HCT116 (cell line): ENCODE measurements around the gene RNF212. TPM values are rescaled to one million over a fixed set of nuclear protein-coding genes. Genes with fewer than 3 reads are reported as not detected.

Experiments
- ATAC-seq: fragments of 200-7000 bp; cut with Tn5 transposase; 2 replicates; pipeline ENCODE4 v1.9.1; 2020; ENCODE audit warnings: mild to moderate bottlenecking, moderate library complexity
- BruUV-seq: library from RNA; stranded (reverse); fragments of 400-500 nt; replicated peaks from 2 replicates; lab custom pipeline; 2021; lab: Mats Ljungman, UMichigan
- CTCF ChIA-PET: fragments of 300-600 bp; sonication (Branson Sonifier 250); formaldehyde crosslinking; loops from one replicate; lab custom pipeline; 2021; ENCODE audit warnings: antibody characterized with exemption; lab: Charles Lee
- POLR2A ChIA-PET: fragments of 300-600, 350-600 bp; sonication (Branson Sonifier 250); formaldehyde crosslinking; loops from one replicate; lab custom pipeline; 2021; ENCODE audit warnings: antibody characterized with exemption; lab: Charles Lee
- RAD21 ChIA-PET, 2 experiments: fragments of 300-600 bp; sonication (Branson Sonifier 250); formaldehyde crosslinking; loops; one replicate each; lab custom pipeline; 2023; ENCODE audit warnings: low total read pairs in 2 of 2; ENCODE audit not compliant: uncharacterized antibody in 2 of 2, unreplicated experiment in 2 of 2, low non-redundant PET in 1 of 2; lab: Charles Lee
- DNase-seq: peaks from one replicate; pipeline ENCODE4 v3.0.0-alpha.2; 2010; ENCODE audit warnings: low read depth, low spot score
- H2AFZ ChIP-seq: fragments of 200-600 bp; shearing (Covaris generic), sonication (generic); 2 replicates; pipeline ENCODE4 v1.6.1; 2017; ENCODE audit warnings: low read depth, mixed run types, mixed read lengths, antibody characterized with exemption, low read length; ENCODE audit not compliant: poor library complexity, severe bottlenecking
- H3K27ac ChIP-seq: 2 replicates; pipeline ENCODE4 v1.5.1; 2012; ENCODE audit warnings: low read depth, low read length
- H3K27me3 ChIP-seq: fragments of 200-600 bp; sonication (generic); 2 replicates; pipeline ENCODE4 v1.6.1; 2016; ENCODE audit warnings: mixed run types, low read length, mixed read lengths; ENCODE audit not compliant: insufficient read depth
- H3K36me3 ChIP-seq, 2 experiments: fragments of 200-500 bp in 1 of 2; fragments of 200-600 bp in 1 of 2; sonication (Bioruptor generic) in 1 of 2; sonication (generic) in 1 of 2; 2 replicates each; pipeline versions ENCODE4 v1.5.1 to v1.6.1; 2014 to 2016; ENCODE audit warnings: low read length in 2 of 2, inconsistent platforms in 1 of 2, mixed read lengths in 1 of 2, mixed run types in 1 of 2; ENCODE audit not compliant: insufficient read depth in 2 of 2, control insufficient read depth in 1 of 2
- H3K4me1 ChIP-seq, 2 experiments: fragments of 200-600 bp in 1 of 2; sonication (generic) in 1 of 2; 2 replicates each; pipeline versions ENCODE4 v1.5.1 to v1.6.1; 2012 to 2017; ENCODE audit warnings: low read length in 2 of 2, inconsistent platforms in 1 of 2, mild to moderate bottlenecking in 1 of 2, mixed read lengths in 1 of 2, mixed run types in 1 of 2, moderate library complexity in 1 of 2; ENCODE audit not compliant: insufficient read depth in 2 of 2, control insufficient read depth in 1 of 2
- H3K4me2 ChIP-seq: fragments of 200-600 bp; sonication (generic); 2 replicates; pipeline ENCODE4 v1.6.1; 2017; ENCODE audit warnings: mixed run types, low read length, mixed read lengths
- H3K4me3 ChIP-seq, 2 experiments: fragments of 200-600 bp in 1 of 2; sonication (generic) in 1 of 2; replicated peaks in 1 of 2; 2 replicates each; pipeline ENCODE4 v1.5.1; 2011 to 2016; ENCODE audit warnings: low read length in 2 of 2, control low read depth in 1 of 2, low read depth in 1 of 2, mild to moderate bottlenecking in 1 of 2, mixed read lengths in 1 of 2, mixed run types in 1 of 2
- H3K79me2 ChIP-seq: fragments of 200-600 bp; sonication (generic); 2 replicates; pipeline ENCODE4 v1.6.1; 2017; ENCODE audit warnings: mild to moderate bottlenecking, mixed run types, low read length, moderate library complexity, mixed read lengths; ENCODE audit not compliant: insufficient read depth
- H3K9ac ChIP-seq: fragments of 200-600 bp; sonication (generic); 2 replicates; pipeline ENCODE4 v1.6.1; 2016; ENCODE audit warnings: low read length, mixed read lengths
- H3K9me2 ChIP-seq: fragments of 200-600 bp; sonication (generic), shearing (Covaris generic); 2 replicates; pipeline ENCODE4 v1.6.1; 2017; ENCODE audit warnings: mixed run types, mild to moderate bottlenecking, moderate library complexity; ENCODE audit not compliant: insufficient read depth
- H3K9me3 ChIP-seq, 2 experiments: fragments of 200-500 bp in 1 of 2; fragments of 200-600 bp in 1 of 2; sonication (Bioruptor generic) in 1 of 2; sonication (generic) in 1 of 2; 2 replicates each; pipeline ENCODE4 v1.6.1; 2014 to 2017; ENCODE audit warnings: low read length in 2 of 2, mixed read lengths in 2 of 2, inconsistent platforms in 1 of 2, low read depth in 1 of 2, mild to moderate bottlenecking in 1 of 2, mixed run types in 1 of 2, moderate library complexity in 1 of 2; ENCODE audit not compliant: control insufficient read depth in 1 of 2, insufficient read depth in 1 of 2
- H4K20me1 ChIP-seq: fragments of 200-600 bp; sonication (generic), shearing (Covaris generic); 2 replicates; pipeline ENCODE4 v1.6.1; 2017; ENCODE audit warnings: mixed run types, mild to moderate bottlenecking, moderate library complexity; ENCODE audit not compliant: insufficient read depth
- ATF3 ChIP-seq: IDR thresholded peaks from 2 replicates; pipeline ENCODE4 v1.6.1; 2012
- CEBPB ChIP-seq: IDR thresholded peaks from 2 replicates; pipeline ENCODE4 v1.6.1; 2012; ENCODE audit warnings: low read depth
- EGR1 ChIP-seq: IDR thresholded peaks from 2 replicates; pipeline ENCODE4 v1.6.1; 2012; ENCODE audit warnings: low read depth
- ELF1 ChIP-seq: IDR thresholded peaks from 2 replicates; pipeline ENCODE4 v1.6.1; 2012; ENCODE audit warnings: low read depth, borderline replicate concordance
- EZH2phosphoT487 ChIP-seq: fragments of 200-600 bp; IDR thresholded peaks from 2 replicates; pipeline ENCODE4 v1.6.1; 2018; ENCODE audit warnings: antibody characterized with exemption, borderline replicate concordance
- FOSL1 ChIP-seq: IDR thresholded peaks from 2 replicates; pipeline ENCODE4 v1.6.1; 2012; ENCODE audit warnings: low read depth
- JUND ChIP-seq: IDR thresholded peaks from 2 replicates; pipeline ENCODE4 v1.6.1; 2012
- POLR2A ChIP-seq: IDR thresholded peaks from 2 replicates; pipeline ENCODE4 v1.7.0; 2011; ENCODE audit warnings: borderline replicate concordance; ENCODE audit not compliant: insufficient read depth, insufficient read length; ENCODE audit errors: extremely low read depth
- POLR2AphosphoS5 ChIP-seq: IDR thresholded peaks from 2 replicates; pipeline ENCODE4 v1.6.1; 2011; ENCODE audit warnings: mild to moderate bottlenecking, low read depth, low read length, moderate library complexity
- REST ChIP-seq: IDR thresholded peaks from 2 replicates; pipeline ENCODE4 v1.6.1; 2012; ENCODE audit warnings: low read depth
- SIN3A ChIP-seq: IDR thresholded peaks from 2 replicates; pipeline ENCODE4 v1.6.1; 2012; ENCODE audit warnings: low read depth
- SP1 ChIP-seq: IDR thresholded peaks from 2 replicates; pipeline ENCODE4 v1.6.1; 2012; ENCODE audit warnings: low read depth
- YY1 ChIP-seq: IDR thresholded peaks from 2 replicates; pipeline ENCODE4 v1.6.1; 2011; ENCODE audit warnings: low read length, low read depth, moderate library complexity, mild to moderate bottlenecking; ENCODE audit not compliant: insufficient replicate concordance; ENCODE audit errors: extremely low read depth
- ZBTB33 ChIP-seq: IDR thresholded peaks from 2 replicates; pipeline ENCODE4 v1.6.1; 2011; ENCODE audit warnings: mild to moderate bottlenecking, low read length, moderate library complexity; ENCODE audit not compliant: insufficient replicate concordance; ENCODE audit errors: extremely low read depth
- ZFX ChIP-seq: fragments of 450-650 bp; IDR thresholded peaks from 2 replicates; pipeline ENCODE4 v1.6.1; 2017
- intact Hi-C: fragments of 100-400 bp; cut with micrococcal nuclease; formaldehyde crosslinking; loops from 2 replicates; pipeline ENCODE4 v1.10.0; 2022
- total RNA-seq: library from RNA; stranded (reverse); gene quantifications from one replicate; pipeline ENCODE4 v1.2.1, GENCODE V29; 2021; ENCODE audit not compliant: unreplicated experiment

Gene RNF212
- total RNA-seq, 1 experiment from 2014 or later: not detected

GRCh38 chr4:1112174-1112820 is 1.1 kb downstream of the RNF212 start:
- no peak overlapping the region for H3K9ac ChIP-seq
- intact Hi-C loops: no loop called here
- no peak for ATAC-seq
- RAD21 ChIA-PET: no interaction called here
- H3K27ac ChIP-seq: no peak overlapping the region
- no TSS peak for BruUV-seq
- H3K4me3 ChIP-seq: no peak overlapping the region
- no peak overlapping the region for H3K4me2 ChIP-seq
- no peaks in the 10 kb centered on the region for H3K79me2 ChIP-seq
- no peaks in the 10 kb centered on the region for H3K36me3 ChIP-seq
- no peaks in the 10 kb centered on the region for H3K9me3 ChIP-seq
- CTCF ChIA-PET: no interaction called here
- DNase-seq: no peak
- 0 out of 2 replicates have a peak, but pooled peaks cover 6% of the 10 kb centered on the region for H3K27me3 ChIP-seq
- H4K20me1 ChIP-seq: no peaks in the 10 kb centered on the region
- no peaks in the 10 kb centered on the region for H3K4me1 ChIP-seq
- no peaks in the 10 kb centered on the region for H3K9me2 ChIP-seq
- POLR2A ChIA-PET: no interaction called here
- TF ChIP-seq JUND: no peak
- TF ChIP-seq SP1: no peak
- no peak for TF ChIP-seq YY1
- no peak for TF ChIP-seq CEBPB
- no peak for TF ChIP-seq FOSL1
- TF ChIP-seq POLR2A: no peak
- no peak for TF ChIP-seq SIN3A
- no peak for TF ChIP-seq EZH2phosphoT487
- TF ChIP-seq ZFX: no peak
- H2AFZ ChIP-seq: no peak overlapping the region

GRCh38 chr4:1111259-1111809 is 2.0 kb downstream of the RNF212 start:
- Histone ChIP-seq H3K27ac (no peak overlapping the region), H3K4me1 (no peaks in the 10 kb centered on the region), H3K9ac (no peak overlapping the region), H3K79me2 (no peaks in the 10 kb centered on the region), H3K36me3 (no peaks in the 10 kb centered on the region), H3K4me3 (no peak overlapping the region), H3K9me2 (no peaks in the 10 kb centered on the region), H3K27me3 (no peaks in the 10 kb centered on the region), H3K4me2 (no peak overlapping the region), H4K20me1 (no peaks in the 10 kb centered on the region), H2AFZ (no peak overlapping the region), H3K9me3 (no peaks in the 10 kb centered on the region)
- ChIA-PET POLR2A (no interaction called here), CTCF (no interaction called here), RAD21 (no interaction called here)
- DNase-seq (no peak), ATAC-seq (no peak)
- intact Hi-C loops: no loop called here
- BruUV-seq: no TSS peak
- TF ChIP-seq EGR1 (no peak), ELF1 (no peak), CEBPB (no peak), ATF3 (no peak), EZH2phosphoT487 (no peak), REST (no peak), ZBTB33 (no peak), JUND (no peak), POLR2AphosphoS5 (no peak), SP1 (no peak), FOSL1 (no peak)
